HepG2 (cell line): ENCODE data around the gene RABEP2. TPM values are rescaled to one million over a fixed set of nuclear protein-coding genes. Genes with fewer than 3 reads are reported as not detected.

Experiments
- HOXA7 ChIP-seq: sonication (generic); formaldehyde crosslinking; IDR thresholded peaks from 2 replicates; pipeline ENCODE4 v1.8.1; 2022; ENCODE audit warnings: mild to moderate bottlenecking, missing genetic modification reagents, moderate library complexity
- HOXD1 ChIP-seq: sonication (generic); formaldehyde crosslinking; IDR thresholded peaks from 2 replicates; pipeline ENCODE4 v1.5.0; 2020; ENCODE audit warnings: missing genetic modification reagents
- KAT2B ChIP-seq: fragments of 150-350 bp; IDR thresholded peaks from 2 replicates; pipeline ENCODE4 v1.6.1; 2014; ENCODE audit warnings: low read depth, low read length, borderline replicate concordance
- KIAA2018 ChIP-seq: sonication (generic); formaldehyde crosslinking; IDR thresholded peaks from 2 replicates; pipeline ENCODE4 v1.5.0; 2020; ENCODE audit warnings: mild to moderate bottlenecking, missing genetic modification reagents, borderline replicate concordance
- KLF12 ChIP-seq: sonication (generic); formaldehyde crosslinking; IDR thresholded peaks from 2 replicates; pipeline ENCODE4 v1.4.0; 2020; ENCODE audit warnings: missing genetic modification reagents, borderline replicate concordance
- KLF15 ChIP-seq: sonication (generic); formaldehyde crosslinking; IDR thresholded peaks from 2 replicates; pipeline ENCODE4 v1.8.1; 2023; ENCODE audit warnings: borderline replicate concordance, mild to moderate bottlenecking, inconsistent platforms, missing genetic modification reagents, mixed read lengths
- MAX ChIP-seq: IDR thresholded peaks from 2 replicates; pipeline ENCODE4 v1.6.1; 2012; ENCODE audit warnings: inconsistent platforms
- THYN1 ChIP-seq: sonication (generic); formaldehyde crosslinking; IDR thresholded peaks from 2 replicates; pipeline ENCODE4 v1.8.1; 2023; ENCODE audit warnings: low read depth, mild to moderate bottlenecking, moderate library complexity, missing genetic modification reagents, borderline replicate concordance
- ZMAT3 ChIP-seq: sonication (generic); formaldehyde crosslinking; conservative IDR thresholded peaks from 2 replicates; pipeline ENCODE4 v1.7.0; 2021; ENCODE audit warnings: missing genetic modification reagents
- ZNF282 ChIP-seq: fragments of 450-650 bp; IDR thresholded peaks from 2 replicates; pipeline ENCODE4 v1.6.1; 2018; ENCODE audit not compliant: partially characterized antibody
- ZNF367 ChIP-seq: sonication (generic); formaldehyde crosslinking; IDR thresholded peaks from 2 replicates; pipeline ENCODE4 v1.4.0; 2020; ENCODE audit warnings: missing genetic modification reagents, borderline replicate concordance
- ZNF644 ChIP-seq: IDR thresholded peaks from 2 replicates; pipeline ENCODE4 v1.6.1; 2016; ENCODE audit warnings: low read depth
- ZNF773 ChIP-seq: sonication (generic); formaldehyde crosslinking; IDR thresholded peaks from 2 replicates; pipeline ENCODE4 v1.4.0; 2020; ENCODE audit warnings: missing genetic modification reagents, borderline replicate concordance
- polyA plus RNA-seq, 8 experiments: library from polyadenylated mRNA; depleted of rRNA in 3 of 8; stranded (reverse) in 7 of 8; unstranded in 1 of 8; fragments of >200 nt; fragmentation: Illumina TruSeq in 4 of 8; extraction: Trizol in 4 of 8; gene quantifications; 2 replicates each; pipeline versions ENCODE4 v1.2.1 to v1.2.3, GENCODE V29; 2011 to 2016; ENCODE audit warnings: low read depth in 4 of 8, missing spikeins in 1 of 8, mixed read lengths in 1 of 8; ENCODE audit not compliant: insufficient read depth in 1 of 8
- total RNA-seq, 5 experiments: library from RNA; depleted of rRNA; stranded (reverse); fragments of >200 nt; fragmentation: Illumina TruSeq; extraction: Trizol; gene quantifications; 2 replicates each; pipeline ENCODE4 v1.2.3, GENCODE V29; 2016; ENCODE audit warnings: low read depth in 1 of 5
- TF ChIP-seq, protein P1 (sequence below): sonication (generic); formaldehyde crosslinking; IDR thresholded peaks from 2 replicates; pipeline ENCODE4 v1.5.1; 2020; ENCODE audit warnings: missing genetic modification reagents, mild to moderate bottlenecking, borderline replicate concordance

RABEP2 gene
- total and polyA plus RNA-seq, 2 of the 13 experiments (the other 11 are each of a cell fraction or from before 2014, with no cell fraction given), result 10.8 to 18.4 TPM

DNA sequence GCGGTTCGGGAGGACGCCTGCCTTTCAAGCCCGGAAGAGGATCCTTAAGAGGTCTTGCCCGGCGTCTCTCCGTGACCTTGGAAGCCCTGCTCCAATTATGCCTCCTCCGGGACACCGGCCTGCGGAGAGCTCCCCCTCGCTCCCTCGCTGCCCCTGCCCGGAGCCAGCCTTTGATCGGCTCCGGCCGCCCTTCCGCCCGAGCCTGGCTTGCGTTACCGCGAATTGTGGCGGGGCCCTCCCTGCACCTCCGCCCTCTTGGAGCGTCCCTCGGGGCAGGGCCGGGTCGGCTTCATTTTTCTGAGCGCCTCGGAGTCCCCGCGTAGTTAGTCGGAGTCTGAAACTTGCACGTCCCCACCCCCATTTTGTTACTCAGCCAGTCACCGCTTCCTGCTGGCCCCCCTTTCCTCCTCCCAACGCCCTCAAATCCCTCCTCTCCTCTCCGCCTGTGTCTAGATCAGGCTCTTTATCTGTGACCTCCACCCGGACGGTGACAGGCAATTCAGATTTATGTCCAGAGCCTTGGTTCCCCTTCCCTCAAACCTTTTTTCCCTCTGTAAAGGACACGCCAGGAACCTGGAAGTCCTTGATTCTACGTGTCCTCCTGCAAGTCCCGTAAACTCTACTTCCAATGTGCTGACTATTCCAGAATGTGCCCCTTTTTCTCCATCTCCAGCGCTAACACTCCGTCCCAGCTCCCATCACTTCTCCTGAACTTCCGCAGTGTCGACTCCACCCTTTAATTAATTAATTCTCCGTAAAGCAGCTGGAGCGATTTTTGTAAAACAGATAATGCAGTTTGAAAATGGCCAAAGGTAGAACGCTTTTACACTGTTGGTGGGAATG lies 569 bp upstream of the RABEP2 start (continued):
- TF ChIP-seq ZNF773 (CRISPR knock-in tag) (no peak), ZNF644 (CRISPR knock-in tag) (no peak), HOXD1 (CRISPR knock-in tag) (no peak), KIAA2018 (CRISPR knock-in tag) (no peak), MAX (no peak), HOXA7 (CRISPR knock-in tag) (no peak), THYN1 (CRISPR knock-in tag) (no peak), KAT2B (no peak), KLF12 (CRISPR knock-in tag) (0 out of 2 replicates have a peak, but pooled peaks have one; percentile 20), KLF15 (CRISPR knock-in tag) (no peak; the same call in 1 of the 2 replicates), ZMAT3 (no peak), ZNF367 (no peak), ZNF282 (no peak)
- TF ChIP-seq, protein P1, sequence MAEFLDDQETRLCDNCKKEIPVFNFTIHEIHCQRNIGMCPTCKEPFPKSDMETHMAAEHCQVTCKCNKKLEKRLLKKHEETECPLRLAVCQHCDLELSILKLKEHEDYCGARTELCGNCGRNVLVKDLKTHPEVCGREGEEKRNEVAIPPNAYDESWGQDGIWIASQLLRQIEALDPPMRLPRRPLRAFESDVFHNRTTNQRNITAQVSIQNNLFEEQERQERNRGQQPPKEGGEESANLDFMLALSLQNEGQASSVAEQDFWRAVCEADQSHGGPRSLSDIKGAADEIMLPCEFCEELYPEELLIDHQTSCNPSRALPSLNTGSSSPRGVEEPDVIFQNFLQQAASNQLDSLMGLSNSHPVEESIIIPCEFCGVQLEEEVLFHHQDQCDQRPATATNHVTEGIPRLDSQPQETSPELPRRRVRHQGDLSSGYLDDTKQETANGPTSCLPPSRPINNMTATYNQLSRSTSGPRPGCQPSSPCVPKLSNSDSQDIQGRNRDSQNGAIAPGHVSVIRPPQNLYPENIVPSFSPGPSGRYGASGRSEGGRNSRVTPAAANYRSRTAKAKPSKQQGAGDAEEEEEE, result no peak
